Thoracic aorta (tissue), 2 donors: ENCODE results near the gene ENPEP. TPM values are rescaled to one million over a fixed set of nuclear protein-coding genes. Genes with fewer than 3 reads are reported as not detected.

ENCODE experiments used
- ATAC-seq: fragments of 150-250 bp; one replicate; pipeline ENCODE4 v1.8.0; 2017; ENCODE audit warnings: low read depth; ENCODE audit not compliant: insufficient number of reproducible peaks, low FRiP score
- DNase-seq: peaks from one replicate; pipeline ENCODE4 v3.0.0-alpha.2; 2020; ENCODE audit warnings: low spot score
- H3K27ac ChIP-seq, 2 donors: fragments of 200-600 bp; sonication (generic); 1 replicate in 1 of 2; 2 replicates in 1 of 2; pipeline ENCODE4 v1.5.1; 2016; ENCODE audit warnings: mild to moderate bottlenecking in 2 of 2, moderate library complexity in 2 of 2
- H3K27me3 ChIP-seq: fragments of 200-600 bp; sonication (generic); replicated peaks from 2 replicates; pipeline ENCODE4 v1.6.0; 2016; ENCODE audit warnings: mild to moderate bottlenecking; ENCODE audit not compliant: insufficient read depth
- H3K36me3 ChIP-seq: fragments of 200-600 bp; sonication (generic); one replicate; pipeline ENCODE4 v1.5.1; 2016
- H3K4me1 ChIP-seq, 2 donors: fragments of 200-600 bp; sonication (generic); 1 replicate in 1 of 2; 2 replicates in 1 of 2; pipeline versions ENCODE4 v1.5.1 to v1.6.0; 2016; ENCODE audit warnings: low read depth in 2 of 2, mild to moderate bottlenecking in 1 of 2; ENCODE audit not compliant: control insufficient read depth in 1 of 2
- H3K4me3 ChIP-seq: fragments of 200-600 bp; sonication (generic); 2 replicates; pipeline ENCODE4 v1.5.1; 2016; ENCODE audit warnings: mild to moderate bottlenecking
- H3K9me3 ChIP-seq: fragments of 200-600 bp; sonication (generic); 2 replicates; pipeline ENCODE4 v1.5.1; 2016
- total RNA-seq, 2 donors: library from RNA; depleted of rRNA; stranded (reverse); fragments of >200 nt; gene quantifications; one replicate each; pipeline versions ENCODE4 v1.1.0 to v1.2.3, GENCODE V29; 2016
- TF ChIP-seq, protein P1 (sequence below): fragments of 200-600 bp; sonication (generic); IDR thresholded peaks from one replicate; pipeline ENCODE4 v1.5.1; 2019; ENCODE audit warnings: antibody characterized with exemption

The ENPEP gene
- total RNA-seq, 2 donors from 2014 or later = 0.68 to 9.9 TPM

DNA sequence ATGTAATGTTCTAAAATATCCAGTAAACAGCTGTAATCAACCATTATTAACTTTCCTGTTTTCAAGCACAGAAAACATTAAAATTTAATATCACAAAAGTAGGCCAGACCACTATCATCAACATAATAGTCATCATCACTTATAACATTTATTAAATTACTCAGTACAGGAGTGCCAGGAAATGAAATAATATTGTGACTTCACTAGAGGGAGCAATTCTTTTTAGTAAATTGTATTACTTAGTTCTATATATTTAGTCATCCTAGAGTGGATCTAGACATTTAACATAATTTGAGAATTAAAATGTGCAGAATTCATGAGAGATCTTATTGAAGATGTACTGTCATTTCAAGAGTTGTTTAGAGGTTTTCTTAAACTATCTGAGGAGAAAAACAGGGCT, 113.3 kb downstream of the ENPEP start:
- no peaks in the 10 kb centered on the region for H3K9me3 ChIP-seq
- DNase-seq (no peak), ATAC-seq (no peak)
- TF ChIP-seq, protein P1, sequence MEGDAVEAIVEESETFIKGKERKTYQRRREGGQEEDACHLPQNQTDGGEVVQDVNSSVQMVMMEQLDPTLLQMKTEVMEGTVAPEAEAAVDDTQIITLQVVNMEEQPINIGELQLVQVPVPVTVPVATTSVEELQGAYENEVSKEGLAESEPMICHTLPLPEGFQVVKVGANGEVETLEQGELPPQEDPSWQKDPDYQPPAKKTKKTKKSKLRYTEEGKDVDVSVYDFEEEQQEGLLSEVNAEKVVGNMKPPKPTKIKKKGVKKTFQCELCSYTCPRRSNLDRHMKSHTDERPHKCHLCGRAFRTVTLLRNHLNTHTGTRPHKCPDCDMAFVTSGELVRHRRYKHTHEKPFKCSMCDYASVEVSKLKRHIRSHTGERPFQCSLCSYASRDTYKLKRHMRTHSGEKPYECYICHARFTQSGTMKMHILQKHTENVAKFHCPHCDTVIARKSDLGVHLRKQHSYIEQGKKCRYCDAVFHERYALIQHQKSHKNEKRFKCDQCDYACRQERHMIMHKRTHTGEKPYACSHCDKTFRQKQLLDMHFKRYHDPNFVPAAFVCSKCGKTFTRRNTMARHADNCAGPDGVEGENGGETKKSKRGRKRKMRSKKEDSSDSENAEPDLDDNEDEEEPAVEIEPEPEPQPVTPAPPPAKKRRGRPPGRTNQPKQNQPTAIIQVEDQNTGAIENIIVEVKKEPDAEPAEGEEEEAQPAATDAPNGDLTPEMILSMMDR = no peak
- no peak overlapping the region for H3K4me3 ChIP-seq
- no peaks in the 10 kb centered on the region for H3K4me1 ChIP-seq
- no peaks in the 10 kb centered on the region for H3K27me3 ChIP-seq
- H3K27ac ChIP-seq = no peak overlapping the region
- H3K36me3 ChIP-seq = no peaks in the 10 kb centered on the region

- no peaks in the 10 kb centered on the region for H3K9me3 ChIP-seq
- ATAC-seq (no peak), DNase-seq (no peak)
- TF ChIP-seq, protein P1 = no peak
- no peaks in the 10 kb centered on the region for H3K36me3 ChIP-seq
- no peaks in the 10 kb centered on the region for H3K27me3 ChIP-seq
- no peak overlapping the region for H3K27ac ChIP-seq
- no peaks in the 10 kb centered on the region for H3K4me1 ChIP-seq
- no peak overlapping the region for H3K4me3 ChIP-seq
Observed at GRCh38 chr4:110595583-110595982, 119.6 kb downstream of the ENPEP start.

DNA sequence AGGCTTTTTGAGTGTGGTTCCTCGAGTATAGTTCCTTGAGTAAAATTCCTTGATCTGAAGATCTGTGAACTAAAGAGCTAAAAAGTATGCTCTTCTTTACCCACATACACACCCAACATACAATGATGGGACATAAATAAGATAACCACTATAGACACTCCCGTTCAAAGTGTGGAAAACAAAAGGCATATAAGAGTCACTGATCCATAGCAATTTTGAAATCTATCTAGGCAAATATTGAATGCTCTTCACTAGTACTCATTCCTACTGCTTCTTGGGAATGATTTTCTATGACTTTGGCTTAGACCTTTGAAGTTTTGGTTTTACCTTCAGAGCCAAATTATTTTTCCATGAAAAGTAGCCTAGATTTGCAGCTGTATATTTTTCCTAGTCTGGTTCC, 120.5 kb downstream of the ENPEP start:
- Histone ChIP-seq H3K36me3 (no peaks in the 10 kb centered on the region), H3K27me3 (no peaks in the 10 kb centered on the region), H3K27ac (no peak overlapping the region), H3K9me3 (no peaks in the 10 kb centered on the region), H3K4me1 (no peaks in the 10 kb centered on the region), H3K4me3 (no peak overlapping the region)
- TF ChIP-seq, protein P1 = no peak
- ATAC-seq = no peak
- DNase-seq = no peak

DNA sequence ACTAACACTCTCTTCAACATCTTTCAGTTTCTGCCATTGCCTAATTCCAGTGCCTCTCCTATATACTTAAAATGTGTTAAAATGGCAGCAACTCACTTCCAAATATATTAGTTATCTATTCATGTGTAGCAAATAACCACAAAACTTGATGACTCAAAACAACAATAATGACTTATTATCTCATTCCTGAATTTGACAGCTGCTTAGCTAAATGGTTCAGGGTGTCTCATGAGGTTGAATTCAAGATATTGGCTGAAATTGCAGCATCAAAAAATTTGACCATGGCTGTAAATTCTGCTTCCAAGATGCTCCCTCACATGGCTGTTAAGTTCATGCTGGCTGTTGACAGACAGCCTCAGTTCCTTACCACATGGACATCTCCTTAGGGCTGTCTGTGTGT, 121.6 kb downstream of the ENPEP start:
- Histone ChIP-seq H3K9me3 (no peaks in the 10 kb centered on the region), H3K36me3 (no peaks in the 10 kb centered on the region), H3K27ac (no peak overlapping the region), H3K4me1 (no peaks in the 10 kb centered on the region), H3K4me3 (no peak overlapping the region), H3K27me3 (no peaks in the 10 kb centered on the region)
- DNase-seq = no peak
- TF ChIP-seq, protein P1 = no peak
- ATAC-seq = no peak

DNA sequence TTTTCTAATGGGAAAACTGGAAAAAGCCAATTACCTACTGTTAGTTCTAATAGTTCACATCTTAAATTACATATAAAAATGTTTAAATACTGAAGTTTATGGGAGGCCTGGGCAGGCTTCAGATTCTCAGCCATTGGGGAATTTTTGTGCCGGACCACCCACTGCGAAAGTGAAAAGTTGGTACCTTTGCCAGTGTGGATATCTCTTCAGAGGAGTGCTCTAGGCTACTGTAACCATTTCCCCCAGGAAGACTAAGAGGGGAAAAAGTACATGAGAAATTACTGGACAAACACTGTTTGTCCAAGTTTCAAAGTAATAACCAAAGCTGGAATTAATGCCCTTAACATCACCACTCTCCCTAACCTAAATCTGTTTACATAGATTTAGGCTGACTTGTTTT, 126.1 kb downstream of the ENPEP start:
- DNase-seq (no peak), ATAC-seq (no peak)
- Histone ChIP-seq H3K4me3 (no peak overlapping the region), H3K27me3 (no peaks in the 10 kb centered on the region), H3K36me3 (no peaks in the 10 kb centered on the region), H3K27ac (no peak overlapping the region), H3K4me1 (no peaks in the 10 kb centered on the region), H3K9me3 (no peaks in the 10 kb centered on the region)
- TF ChIP-seq, protein P1 = no peak
